Ectodermal cell (in vitro differentiated cells): ENCODE data around the gene CCK.
"Not testable (repeated sequence)": the region's sequence is repeated elsewhere in the genome, so short reads cannot be mapped to it uniquely, and the experiment has no call there.

Experiments used
- H3K27ac ChIP-seq: 2 replicates; pipeline ENCODE4 v1.7.0; 2013; ENCODE audit warnings: mild to moderate bottlenecking, low read depth, low read length; ENCODE audit not compliant: insufficient read depth, poor library complexity, severe bottlenecking
- H3K27me3 ChIP-seq: 2 replicates; pipeline ENCODE4 v1.7.0; 2013; ENCODE audit warnings: mild to moderate bottlenecking, low read length; ENCODE audit not compliant: insufficient read depth, control insufficient read depth, poor library complexity, severe bottlenecking
- H3K36me3 ChIP-seq: one replicate; pipeline ENCODE4 v1.7.0; 2013; ENCODE audit warnings: low read length; ENCODE audit not compliant: control insufficient read depth, insufficient read depth
- H3K4me1 ChIP-seq: one replicate; pipeline ENCODE4 v1.7.0; 2013; ENCODE audit warnings: low read length; ENCODE audit not compliant: control insufficient read depth, insufficient read depth
- H3K4me3 ChIP-seq: 2 replicates; pipeline ENCODE4 v1.7.0; 2013; ENCODE audit warnings: low read depth, low read length, control low read depth; ENCODE audit not compliant: insufficient read depth
- H3K9me3 ChIP-seq: 2 replicates; pipeline ENCODE4 v1.7.0; 2013; ENCODE audit warnings: mild to moderate bottlenecking, low read length, moderate library complexity; ENCODE audit not compliant: control insufficient read depth
- WGBS, 2 experiments: methylation state at CpG; one replicate each; pipeline ENCODE4 v1.1.7; 2013; ENCODE audit warnings: missing lambda C conversion rate in 2 of 2; 5-methylcytosine and 5-hydroxymethylcytosine counted together

The CCK gene

DNA sequence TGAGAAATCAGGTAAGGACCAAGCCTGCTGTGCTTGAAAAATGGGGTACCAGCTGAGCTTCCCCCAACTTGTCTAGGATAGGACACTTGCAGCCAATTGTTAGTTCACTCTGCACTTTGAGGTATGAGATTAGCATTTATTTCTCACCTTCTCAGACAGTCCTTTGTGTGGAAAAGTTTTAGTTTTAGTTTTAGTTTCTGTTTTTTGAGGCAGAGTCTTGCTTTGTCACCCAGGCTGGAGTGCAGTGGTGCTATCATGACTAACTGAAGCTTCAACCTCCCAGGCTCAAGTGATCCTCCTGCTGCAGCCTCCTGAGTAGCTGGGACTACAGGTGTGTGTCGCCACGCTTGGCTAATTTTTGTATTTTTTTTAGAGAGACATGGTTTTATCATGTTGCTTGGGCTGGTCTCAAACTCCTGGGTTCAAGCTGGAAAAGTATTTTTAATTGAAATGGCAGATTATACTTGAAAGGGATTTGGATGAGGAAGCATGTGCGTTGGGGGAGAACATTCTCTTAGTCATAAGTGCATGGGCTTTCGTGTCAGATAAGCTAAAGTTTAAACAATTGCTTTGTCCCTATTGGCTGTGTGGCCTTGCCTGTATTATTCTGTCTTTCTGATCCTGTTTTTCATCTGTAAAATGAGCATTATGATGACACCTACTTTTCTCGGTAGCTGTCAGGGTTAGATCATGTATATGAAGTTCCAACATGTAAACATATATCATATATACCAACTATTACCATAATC is 25.2 kb upstream of the CCK start:
- 92 to 95% methylated on average over 4 to 5 of the region's 5 CpGs for WGBS, 2 experiments
- Histone ChIP-seq H3K4me1 (no peaks in the 10 kb centered on the region), H3K27ac (no peak overlapping the region)

DNA sequence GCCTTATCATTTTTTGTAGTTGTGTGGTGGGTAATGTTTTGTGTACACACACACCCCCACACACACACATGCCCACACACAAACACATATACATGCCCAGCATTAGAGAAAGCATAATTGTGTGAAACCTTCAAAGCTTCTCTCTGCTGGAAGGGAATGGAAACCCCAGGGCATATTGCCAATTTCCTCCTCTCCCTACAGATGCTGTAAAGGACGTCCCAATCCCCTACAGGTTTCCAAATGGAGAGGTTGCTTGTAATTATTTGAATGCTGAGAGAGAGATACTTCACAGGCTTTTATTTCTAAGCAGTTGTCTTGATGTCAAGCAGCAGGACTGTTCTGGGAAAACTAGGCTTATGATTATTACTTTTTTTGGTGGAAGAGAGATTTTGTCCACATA is 23.0 kb upstream of the CCK start:
- no peaks in the 10 kb centered on the region for H3K36me3 ChIP-seq
- H3K27me3 ChIP-seq = no peaks in the 10 kb centered on the region
- H3K4me1 ChIP-seq = no peaks in the 10 kb centered on the region
- H3K9me3 ChIP-seq = no peaks in the 10 kb centered on the region
- no peak overlapping the region for H3K4me3 ChIP-seq
- H3K27ac ChIP-seq = no peak overlapping the region
- 59 to 80% methylated on average over 1 of the region's 1 CpG for WGBS, 2 experiments

More for the DNA sequence above, 25.2 kb upstream of the CCK start:
- Histone ChIP-seq H3K27me3 (no peaks in the 10 kb centered on the region), H3K36me3 (no peaks in the 10 kb centered on the region), H3K4me3 (no peak overlapping the region), H3K9me3 (no peaks in the 10 kb centered on the region)

DNA sequence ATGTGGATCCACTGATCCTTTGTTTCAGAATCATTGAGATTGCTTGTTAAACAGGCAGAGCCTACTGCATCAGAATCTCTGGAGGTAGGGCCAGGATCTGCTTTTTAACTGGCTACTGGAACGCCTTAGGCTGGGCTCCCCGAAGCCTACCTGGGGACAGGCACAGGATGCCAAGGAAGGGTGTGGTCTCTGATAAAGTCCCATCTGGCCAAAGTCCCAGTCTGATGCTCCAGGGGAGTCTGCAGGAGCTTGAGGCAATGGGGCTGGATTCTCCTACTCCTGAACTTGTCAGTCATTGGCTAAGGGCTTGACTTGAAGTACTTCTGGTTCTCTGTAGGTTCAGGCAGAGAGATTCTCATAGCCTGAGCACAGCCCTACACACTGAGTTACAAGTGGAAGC is 22.4 kb upstream of the CCK start:
- 93 to 97% methylated on average over 2 of the region's 2 CpGs for WGBS, 2 experiments
- H3K4me1 ChIP-seq = no peaks in the 10 kb centered on the region

DNA sequence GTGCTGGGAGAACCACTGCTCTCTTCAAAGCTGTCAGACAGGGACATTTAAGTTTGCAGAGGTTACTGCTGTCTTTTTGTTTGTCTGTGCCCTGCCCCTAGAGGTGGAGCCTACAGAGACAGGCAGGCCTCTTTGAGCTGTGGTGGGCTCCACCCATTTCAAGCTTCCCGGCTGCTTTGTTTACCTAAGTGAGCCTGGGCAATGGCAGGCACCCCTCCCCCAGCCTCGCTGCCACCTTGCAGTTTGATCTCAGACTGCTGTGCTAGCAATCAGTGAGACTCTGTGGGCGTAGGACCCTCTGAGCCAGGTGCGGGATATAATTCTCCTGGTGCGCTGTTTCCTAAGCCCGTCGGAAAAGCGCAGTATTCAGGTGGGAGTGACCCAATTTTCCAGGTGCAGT is 21.4 kb upstream of the CCK start:
- not testable (repeated sequence) for H3K4me3 ChIP-seq, H3K4me1 ChIP-seq
- 90 to 92% methylated on average over 8 of the region's 8 CpGs for WGBS, 2 experiments

More for the DNA sequence above, 22.4 kb upstream of the CCK start:
- Histone ChIP-seq H3K27me3 (no peaks in the 10 kb centered on the region), H3K27ac (no peak overlapping the region), H3K4me3 (no peak overlapping the region), H3K9me3 (no peaks in the 10 kb centered on the region), H3K36me3 (no peaks in the 10 kb centered on the region)

DNA sequence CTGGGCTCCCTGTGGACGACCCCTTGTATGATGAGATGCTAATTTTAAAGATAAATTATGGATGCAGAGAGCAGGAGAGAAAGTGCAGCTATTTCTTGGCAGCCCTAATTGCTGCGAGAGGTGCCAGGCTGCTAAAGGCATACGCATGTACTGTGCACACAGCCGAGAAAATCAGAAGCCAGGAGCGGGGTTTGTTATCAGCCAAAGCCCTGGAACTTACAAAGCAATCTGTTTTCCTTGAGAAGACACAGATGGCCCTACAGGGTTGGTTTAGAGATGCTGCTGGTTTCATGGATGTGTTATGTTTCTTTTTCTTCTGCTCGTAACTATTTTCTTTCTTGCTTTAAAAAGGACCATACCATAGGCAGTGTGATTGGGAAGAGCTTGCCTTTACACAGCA is 11.7 kb upstream of the CCK start:
- 88 to 90% methylated on average over 6 of the region's 6 CpGs for WGBS, 2 experiments
- no peaks in the 10 kb centered on the region for H3K4me1 ChIP-seq
- H3K36me3 ChIP-seq = no peaks in the 10 kb centered on the region
- H3K9me3 ChIP-seq = no peaks in the 10 kb centered on the region
- H3K27me3 ChIP-seq = no peaks in the 10 kb centered on the region
- H3K4me3 ChIP-seq = no peak overlapping the region
- no peak overlapping the region for H3K27ac ChIP-seq

More for the DNA sequence above, 21.4 kb upstream of the CCK start:
- not testable (repeated sequence) for H3K36me3 ChIP-seq, H3K27ac ChIP-seq, H3K27me3 ChIP-seq, H3K9me3 ChIP-seq

DNA sequence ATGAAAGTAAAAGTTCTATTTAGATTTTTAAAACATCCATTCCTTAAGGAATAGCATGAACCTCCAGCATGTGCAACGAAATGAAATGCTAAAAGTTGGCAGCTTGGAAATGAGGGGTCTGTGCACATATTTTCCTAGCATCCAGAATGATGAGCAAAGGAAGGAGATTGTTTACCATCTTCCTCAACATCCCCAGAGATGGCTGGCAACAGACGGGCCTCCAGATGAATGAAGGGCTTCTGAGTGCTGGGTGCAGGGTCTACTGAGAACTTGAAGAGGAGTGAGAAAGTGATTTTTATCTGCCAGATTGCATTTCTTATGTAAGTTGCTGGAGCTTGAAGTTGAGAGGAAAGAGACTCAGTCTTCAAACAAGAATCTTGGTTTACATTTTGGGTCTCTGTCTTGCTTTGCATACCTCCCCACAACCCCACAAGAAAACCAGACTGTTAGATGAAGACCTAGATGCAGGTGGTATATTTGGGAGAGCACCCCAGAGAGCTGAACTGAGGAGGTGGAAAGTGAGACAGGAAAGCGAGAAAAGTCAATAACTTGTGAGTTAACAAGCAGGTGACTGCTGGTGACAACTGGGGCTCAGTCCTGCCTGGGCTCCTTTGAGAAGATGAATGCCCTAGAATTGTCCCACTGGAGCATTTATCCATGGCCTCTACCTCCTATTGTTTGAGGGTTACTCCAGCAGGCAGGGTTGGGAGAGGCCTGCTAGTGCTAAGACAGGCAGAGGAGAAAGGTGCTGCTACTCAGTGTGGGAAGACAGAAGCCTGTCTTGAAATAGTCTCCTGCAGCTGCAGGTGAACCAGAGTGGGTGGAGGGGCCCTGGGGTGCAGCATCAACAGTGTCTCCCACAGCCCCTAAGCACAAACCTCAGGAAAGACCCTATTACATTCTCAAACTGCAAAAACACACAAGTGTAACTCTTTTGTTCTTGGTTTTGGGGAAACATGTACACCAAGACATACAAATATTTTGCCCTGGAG is 10.5 kb upstream of the CCK start:
- Histone ChIP-seq H3K36me3 (no peaks in the 10 kb centered on the region), H3K27me3 (no peaks in the 10 kb centered on the region), H3K4me1 (no peaks in the 10 kb centered on the region), H3K9me3 (no peaks in the 10 kb centered on the region), H3K27ac (no peak overlapping the region), H3K4me3 (no peak overlapping the region)
- WGBS, 2 experiments = 90 to 91% methylated on average over 3 of the region's 3 CpGs

DNA sequence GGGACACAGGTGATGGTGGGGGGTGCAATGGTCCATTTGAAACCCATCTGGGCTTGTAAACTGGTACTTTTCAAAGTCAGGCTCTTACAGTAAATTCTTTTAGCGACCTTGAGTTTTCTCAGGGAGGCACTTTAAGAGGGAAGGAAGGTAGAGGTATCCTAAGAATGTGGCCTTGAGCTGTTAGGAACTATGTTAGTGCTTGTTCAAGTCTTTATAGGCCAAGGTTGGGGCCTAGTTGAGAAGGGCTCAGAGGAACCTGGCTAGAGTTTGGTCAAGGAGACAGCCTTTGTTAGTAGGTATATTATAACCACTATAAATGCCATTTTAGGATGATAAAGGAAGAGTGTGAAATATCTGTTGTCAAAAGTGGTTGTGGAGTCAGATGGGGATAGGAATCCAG is 9.2 kb upstream of the CCK start:
- no peak overlapping the region for H3K4me3 ChIP-seq
- H3K4me1 ChIP-seq = no peaks in the 10 kb centered on the region
- peaks cover 2% of the 10 kb centered on the region for H3K9me3 ChIP-seq
- H3K36me3 ChIP-seq = no peaks in the 10 kb centered on the region
- WGBS, 2 experiments = 78 to 86% methylated on average over 1 of the region's 1 CpG
- no peak overlapping the region for H3K27ac ChIP-seq
- H3K27me3 ChIP-seq = no peaks in the 10 kb centered on the region

DNA sequence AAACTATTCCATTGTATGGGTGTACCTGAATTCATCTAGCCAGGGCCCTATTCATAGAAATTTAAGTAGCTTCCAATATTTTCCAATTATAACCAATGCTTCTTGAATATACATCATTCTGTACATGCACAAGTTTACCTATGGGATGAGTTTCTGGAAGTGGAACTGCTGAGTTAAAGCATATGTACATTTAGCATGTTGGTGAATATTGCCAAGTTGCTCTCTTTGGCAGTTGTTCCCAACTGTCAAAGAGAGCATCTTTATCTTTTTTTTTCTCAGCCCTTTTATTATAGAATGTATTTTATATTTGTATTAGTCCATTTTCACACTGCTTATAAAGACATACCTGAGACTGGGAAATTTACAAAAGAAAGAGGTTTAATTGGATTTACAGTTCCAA is 8.3 kb upstream of the CCK start:
- Histone ChIP-seq H3K27me3 (no peaks in the 10 kb centered on the region), H3K36me3 (no peaks in the 10 kb centered on the region), H3K4me3 (no peak overlapping the region)

DNA sequence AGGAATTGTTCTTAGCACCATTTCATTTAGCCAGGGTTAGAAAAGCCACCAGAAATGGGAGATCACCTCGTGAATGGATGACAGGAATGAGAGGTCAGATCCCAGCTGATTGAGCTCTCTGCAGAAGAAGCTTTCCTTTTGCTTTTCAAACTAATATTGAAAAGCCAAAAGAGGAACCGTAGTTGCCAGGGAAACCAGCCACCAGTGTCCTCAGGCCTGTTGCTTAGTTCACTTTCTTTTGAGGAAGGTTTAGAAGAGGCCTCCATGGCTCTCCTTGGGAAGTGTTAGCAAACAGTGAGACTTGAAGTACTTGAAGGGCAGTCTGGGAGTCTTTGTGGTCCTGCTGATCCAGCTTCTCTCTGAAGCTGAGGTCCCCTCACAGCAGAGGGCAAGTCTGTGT is 7.4 kb upstream of the CCK start:
- WGBS, 2 experiments = 71 to 73% methylated on average over 2 of the region's 2 CpGs
- peaks cover 2% of the 10 kb centered on the region for H3K9me3 ChIP-seq
- H3K4me3 ChIP-seq = no peak overlapping the region

More for the DNA sequence above, 8.3 kb upstream of the CCK start:
- Histone ChIP-seq H3K9me3 (peaks cover 2% of the 10 kb centered on the region), H3K4me1 (no peaks in the 10 kb centered on the region), H3K27ac (no peak overlapping the region)

DNA sequence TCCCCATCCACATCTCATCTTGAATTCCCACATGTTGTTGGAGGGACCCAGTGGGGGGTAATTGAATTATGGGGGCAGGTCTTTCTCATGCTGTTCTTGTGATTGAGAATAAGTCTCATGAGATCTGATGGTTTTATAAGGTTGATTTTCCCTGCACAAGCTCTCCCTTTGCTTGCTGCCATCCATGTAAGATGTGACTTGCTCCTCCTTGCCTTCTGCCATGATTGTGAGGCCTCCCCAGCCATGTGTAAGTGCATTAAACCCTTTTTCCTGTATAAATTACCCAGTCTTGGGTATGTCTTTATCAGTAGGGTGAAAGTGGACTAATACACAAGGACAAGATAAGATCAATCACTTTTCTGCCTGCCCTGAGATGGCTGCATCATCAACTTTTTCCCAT is 5.8 kb upstream of the CCK start:
- H3K36me3 ChIP-seq = no peaks in the 10 kb centered on the region
- H3K27me3 ChIP-seq = no peaks in the 10 kb centered on the region
- peaks cover 2% of the 10 kb centered on the region for H3K9me3 ChIP-seq
- no peak overlapping the region for H3K27ac ChIP-seq
- no peaks in the 10 kb centered on the region for H3K4me1 ChIP-seq
- no peak overlapping the region for H3K4me3 ChIP-seq

More for the DNA sequence above, 7.4 kb upstream of the CCK start:
- Histone ChIP-seq H3K36me3 (no peaks in the 10 kb centered on the region), H3K27ac (no peak overlapping the region), H3K27me3 (no peaks in the 10 kb centered on the region), H3K4me1 (no peaks in the 10 kb centered on the region)
